Measurements from ENCODE around the gene CFLAR. TPM values are rescaled to one million over a fixed set of nuclear protein-coding genes. Genes with fewer than 3 reads are reported as not detected.

CFLAR gene
- total and polyA plus RNA-seq, 2 of the 13 experiments (the other 11 are each of a cell fraction or from before 2014, with no cell fraction given) = 43.8 to 92.1 TPM

DNA sequence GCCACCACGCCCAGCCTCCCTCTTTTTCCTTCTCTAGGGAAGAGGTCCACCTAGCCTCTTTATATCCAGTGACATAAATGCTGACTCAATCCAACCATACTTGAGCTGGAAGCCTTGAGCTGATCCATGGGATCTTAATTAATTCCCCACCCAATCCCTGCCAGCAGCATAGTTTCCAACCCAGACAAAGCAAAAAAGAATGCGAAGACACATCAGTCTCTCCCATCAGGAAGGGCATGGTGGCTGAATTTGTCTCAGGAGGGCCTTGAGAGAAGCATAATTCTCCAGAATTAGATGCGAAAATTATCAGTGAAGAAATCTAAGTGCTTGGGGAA, 89.5 kb downstream of the CFLAR start (continued):
- TF ChIP-seq ZNF761 (CRISPR knock-in tag; conservative IDR thresholded peaks at IDR 0.05) (no peak), BHLHE40 (IDR thresholded peaks at IDR 0.05; ENCODE audit: low read length) (no peak), MBD4 (IDR thresholded peaks at IDR 0.05; ENCODE audit: borderline replicate concordance, low read length) (no peak), IRX3 (CRISPR knock-in tag; IDR thresholded peaks at IDR 0.05; ENCODE audit: borderline replicate concordance, low read depth) (no peak), MAFK (conservative IDR thresholded peaks at IDR 0.05 in 1 of 2, IDR thresholded peaks at IDR 0.05 in 1 of 2; ENCODE audit: low read length in 2 of 2) (peak; percentile 36 to 55; a peak in 2 of 4 replicates), DNMT1 (CRISPR knock-in tag; IDR thresholded peaks at IDR 0.05) (no peak), GTF2F1 (IDR thresholded peaks at IDR 0.05; ENCODE audit: low read length) (no peak), SOX13 (IDR thresholded peaks at IDR 0.05) (no peak), SOX13 (CRISPR knock-in tag; conservative IDR thresholded peaks at IDR 0.05 in 1 of 2, IDR thresholded peaks at IDR 0.05 in 1 of 2) (no peak), ZNF569 (CRISPR knock-in tag; IDR thresholded peaks at IDR 0.05; ENCODE audit: borderline replicate concordance) (no peak), TCF12 (IDR thresholded peaks at IDR 0.05) (no peak), TCF12 (CRISPR knock-in tag; IDR thresholded peaks at IDR 0.05) (no peak), ZMYM4 (CRISPR knock-in tag; IDR thresholded peaks at IDR 0.05) (no peak), TMF1 (CRISPR knock-in tag; IDR thresholded peaks at IDR 0.05; ENCODE audit: low read depth) (no peak), NAIF1 (CRISPR knock-in tag; IDR thresholded peaks at IDR 0.05; ENCODE audit: borderline replicate concordance) (0 out of 2 replicates have a peak, but pooled peaks have one; percentile 5)
- TF ChIP-seq, protein P1, sequence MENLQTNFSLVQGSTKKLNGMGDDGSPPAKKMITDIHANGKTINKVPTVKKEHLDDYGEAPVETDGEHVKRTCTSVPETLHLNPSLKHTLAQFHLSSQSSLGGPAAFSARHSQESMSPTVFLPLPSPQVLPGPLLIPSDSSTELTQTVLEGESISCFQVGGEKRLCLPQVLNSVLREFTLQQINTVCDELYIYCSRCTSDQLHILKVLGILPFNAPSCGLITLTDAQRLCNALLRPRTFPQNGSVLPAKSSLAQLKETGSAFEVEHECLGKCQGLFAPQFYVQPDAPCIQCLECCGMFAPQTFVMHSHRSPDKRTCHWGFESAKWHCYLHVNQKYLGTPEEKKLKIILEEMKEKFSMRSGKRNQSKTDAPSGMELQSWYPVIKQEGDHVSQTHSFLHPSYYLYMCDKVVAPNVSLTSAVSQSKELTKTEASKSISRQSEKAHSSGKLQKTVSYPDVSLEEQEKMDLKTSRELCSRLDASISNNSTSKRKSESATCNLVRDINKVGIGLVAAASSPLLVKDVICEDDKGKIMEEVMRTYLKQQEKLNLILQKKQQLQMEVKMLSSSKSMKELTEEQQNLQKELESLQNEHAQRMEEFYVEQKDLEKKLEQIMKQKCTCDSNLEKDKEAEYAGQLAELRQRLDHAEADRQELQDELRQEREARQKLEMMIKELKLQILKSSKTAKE (CRISPR knock-in tag; IDR thresholded peaks at IDR 0.05; ENCODE audit: borderline replicate concordance) = no peak
- TF ChIP-seq, protein P2, sequence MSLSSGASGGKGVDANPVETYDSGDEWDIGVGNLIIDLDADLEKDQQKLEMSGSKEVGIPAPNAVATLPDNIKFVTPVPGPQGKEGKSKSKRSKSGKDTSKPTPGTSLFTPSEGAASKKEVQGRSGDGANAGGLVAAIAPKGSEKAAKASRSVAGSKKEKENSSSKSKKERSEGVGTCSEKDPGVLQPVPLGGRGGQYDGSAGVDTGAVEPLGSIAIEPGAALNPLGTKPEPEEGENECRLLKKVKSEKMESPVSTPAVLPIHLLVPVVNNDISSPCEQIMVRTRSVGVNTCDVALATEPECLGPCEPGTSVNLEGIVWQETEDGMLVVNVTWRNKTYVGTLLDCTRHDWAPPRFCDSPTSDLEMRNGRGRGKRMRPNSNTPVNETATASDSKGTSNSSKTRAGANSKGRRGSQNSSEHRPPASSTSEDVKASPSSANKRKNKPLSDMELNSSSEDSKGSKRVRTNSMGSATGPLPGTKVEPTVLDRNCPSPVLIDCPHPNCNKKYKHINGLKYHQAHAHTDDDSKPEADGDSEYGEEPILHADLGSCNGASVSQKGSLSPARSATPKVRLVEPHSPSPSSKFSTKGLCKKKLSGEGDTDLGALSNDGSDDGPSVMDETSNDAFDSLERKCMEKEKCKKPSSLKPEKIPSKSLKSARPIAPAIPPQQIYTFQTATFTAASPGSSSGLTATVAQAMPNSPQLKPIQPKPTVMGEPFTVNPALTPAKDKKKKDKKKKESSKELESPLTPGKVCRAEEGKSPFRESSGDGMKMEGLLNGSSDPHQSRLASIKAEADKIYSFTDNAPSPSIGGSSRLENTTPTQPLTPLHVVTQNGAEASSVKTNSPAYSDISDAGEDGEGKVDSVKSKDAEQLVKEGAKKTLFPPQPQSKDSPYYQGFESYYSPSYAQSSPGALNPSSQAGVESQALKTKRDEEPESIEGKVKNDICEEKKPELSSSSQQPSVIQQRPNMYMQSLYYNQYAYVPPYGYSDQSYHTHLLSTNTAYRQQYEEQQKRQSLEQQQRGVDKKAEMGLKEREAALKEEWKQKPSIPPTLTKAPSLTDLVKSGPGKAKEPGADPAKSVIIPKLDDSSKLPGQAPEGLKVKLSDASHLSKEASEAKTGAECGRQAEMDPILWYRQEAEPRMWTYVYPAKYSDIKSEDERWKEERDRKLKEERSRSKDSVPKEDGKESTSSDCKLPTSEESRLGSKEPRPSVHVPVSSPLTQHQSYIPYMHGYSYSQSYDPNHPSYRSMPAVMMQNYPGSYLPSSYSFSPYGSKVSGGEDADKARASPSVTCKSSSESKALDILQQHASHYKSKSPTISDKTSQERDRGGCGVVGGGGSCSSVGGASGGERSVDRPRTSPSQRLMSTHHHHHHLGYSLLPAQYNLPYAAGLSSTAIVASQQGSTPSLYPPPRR (CRISPR knock-in tag; IDR thresholded peaks at IDR 0.05; ENCODE audit: borderline replicate concordance) = peak; percentile 42; the same call in 1 of the 2 replicates
- TF ChIP-seq, protein P3, sequence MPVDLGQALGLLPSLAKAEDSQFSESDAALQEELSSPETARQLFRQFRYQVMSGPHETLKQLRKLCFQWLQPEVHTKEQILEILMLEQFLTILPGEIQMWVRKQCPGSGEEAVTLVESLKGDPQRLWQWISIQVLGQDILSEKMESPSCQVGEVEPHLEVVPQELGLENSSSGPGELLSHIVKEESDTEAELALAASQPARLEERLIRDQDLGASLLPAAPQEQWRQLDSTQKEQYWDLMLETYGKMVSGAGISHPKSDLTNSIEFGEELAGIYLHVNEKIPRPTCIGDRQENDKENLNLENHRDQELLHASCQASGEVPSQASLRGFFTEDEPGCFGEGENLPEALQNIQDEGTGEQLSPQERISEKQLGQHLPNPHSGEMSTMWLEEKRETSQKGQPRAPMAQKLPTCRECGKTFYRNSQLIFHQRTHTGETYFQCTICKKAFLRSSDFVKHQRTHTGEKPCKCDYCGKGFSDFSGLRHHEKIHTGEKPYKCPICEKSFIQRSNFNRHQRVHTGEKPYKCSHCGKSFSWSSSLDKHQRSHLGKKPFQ (CRISPR knock-in tag; IDR thresholded peaks at IDR 0.05; ENCODE audit: insufficient replicate concordance) = peak; percentile 35
